ENCODE results near the gene BLCAP.

BLCAP gene

DNA sequence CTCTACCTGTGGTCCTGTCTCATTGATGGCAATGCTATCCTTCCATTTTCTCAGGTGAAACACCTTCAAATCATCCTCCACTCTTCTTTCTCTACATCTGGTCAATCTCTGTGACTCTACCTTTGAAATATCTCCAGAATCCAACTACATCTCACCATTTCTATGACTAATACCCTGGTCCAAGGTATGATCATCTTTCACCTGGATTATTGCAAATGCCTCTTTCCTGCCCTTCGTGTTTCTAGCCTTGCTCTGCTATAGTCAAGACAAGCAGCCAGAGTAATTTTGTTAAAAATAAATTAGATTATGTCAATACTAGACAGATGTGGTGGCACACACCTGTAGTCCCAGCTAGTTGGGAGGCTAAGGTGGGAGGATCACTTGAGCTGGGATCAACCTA lies 17.8 kb upstream of the BLCAP start:
- no peaks in the 10 kb centered on the region for H3K79me2 ChIP-seq (ENCODE audit: control insufficient read depth, low read length)
- TF ChIP-seq, protein P1, sequence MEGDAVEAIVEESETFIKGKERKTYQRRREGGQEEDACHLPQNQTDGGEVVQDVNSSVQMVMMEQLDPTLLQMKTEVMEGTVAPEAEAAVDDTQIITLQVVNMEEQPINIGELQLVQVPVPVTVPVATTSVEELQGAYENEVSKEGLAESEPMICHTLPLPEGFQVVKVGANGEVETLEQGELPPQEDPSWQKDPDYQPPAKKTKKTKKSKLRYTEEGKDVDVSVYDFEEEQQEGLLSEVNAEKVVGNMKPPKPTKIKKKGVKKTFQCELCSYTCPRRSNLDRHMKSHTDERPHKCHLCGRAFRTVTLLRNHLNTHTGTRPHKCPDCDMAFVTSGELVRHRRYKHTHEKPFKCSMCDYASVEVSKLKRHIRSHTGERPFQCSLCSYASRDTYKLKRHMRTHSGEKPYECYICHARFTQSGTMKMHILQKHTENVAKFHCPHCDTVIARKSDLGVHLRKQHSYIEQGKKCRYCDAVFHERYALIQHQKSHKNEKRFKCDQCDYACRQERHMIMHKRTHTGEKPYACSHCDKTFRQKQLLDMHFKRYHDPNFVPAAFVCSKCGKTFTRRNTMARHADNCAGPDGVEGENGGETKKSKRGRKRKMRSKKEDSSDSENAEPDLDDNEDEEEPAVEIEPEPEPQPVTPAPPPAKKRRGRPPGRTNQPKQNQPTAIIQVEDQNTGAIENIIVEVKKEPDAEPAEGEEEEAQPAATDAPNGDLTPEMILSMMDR (IDR thresholded peaks at IDR 0.05; ENCODE audit: low read depth, low read length, poor library complexity, severe bottlenecking): no peak
- TF ChIP-seq EZH2phosphoT487 (IDR thresholded peaks at IDR 0.05; ENCODE audit: borderline replicate concordance, low read length): no peak
- no peaks in the 10 kb centered on the region for H3K27me3 ChIP-seq (ENCODE audit: control insufficient read depth, low read length)
- no peaks in the 10 kb centered on the region for H3K9me2 ChIP-seq (replicated peaks; ENCODE audit: control insufficient read depth, low read length)
- H3K9me3 ChIP-seq (ENCODE audit: control insufficient read depth, insufficient read depth, low read length): no peaks in the 10 kb centered on the region
- no peak overlapping the region for H3K4me2 ChIP-seq (ENCODE audit: low read length)
- H3K4me3 ChIP-seq (ENCODE audit: low read length): no peak overlapping the region
- no peaks in the 10 kb centered on the region for H3F3A ChIP-seq (ENCODE audit: control insufficient read depth, insufficient read depth)
- H4K20me1 ChIP-seq (ENCODE audit: control insufficient read depth, insufficient read depth, low read depth, low read length): no peaks in the 10 kb centered on the region
- H3K36me3 ChIP-seq (ENCODE audit: control insufficient read depth, low read length): no peaks in the 10 kb centered on the region
- no peak overlapping the region for H3K27ac ChIP-seq (ENCODE audit: low read depth, low read length)
- 0 out of 2 replicates have a peak, but pooled peaks cover 3% of the 10 kb centered on the region for H3K4me1 ChIP-seq (ENCODE audit: control insufficient read depth, low read length)

DNA sequence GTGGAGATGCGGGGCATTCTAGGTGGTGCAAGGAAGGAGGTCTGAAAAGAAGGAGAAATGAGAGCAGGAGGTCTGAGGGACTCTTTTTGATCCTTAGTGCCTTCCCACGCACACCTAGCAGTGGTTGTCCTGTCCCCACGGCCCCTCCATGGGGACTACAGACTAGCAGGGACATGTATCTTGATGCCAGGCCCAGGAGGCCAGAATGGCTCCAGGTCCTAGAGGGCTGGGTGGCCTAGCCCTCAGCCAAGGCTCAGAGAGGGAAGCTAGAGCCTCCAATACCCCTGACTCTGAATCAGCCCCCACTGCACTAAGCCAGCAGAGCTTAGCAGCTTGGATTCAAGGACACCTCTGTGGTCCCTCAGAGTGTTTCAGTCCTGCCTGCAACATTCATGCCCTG lies 16.7 kb upstream of the BLCAP start:
- Histone ChIP-seq H3K79me2 (ENCODE audit: control insufficient read depth, low read length) (no peaks in the 10 kb centered on the region), H4K20me1 (ENCODE audit: control insufficient read depth, insufficient read depth, low read depth, low read length) (no peaks in the 10 kb centered on the region), H3K4me2 (ENCODE audit: low read length) (no peak overlapping the region), H3K4me3 (ENCODE audit: low read length) (no peak overlapping the region), H3K27ac (ENCODE audit: low read depth, low read length) (no peak overlapping the region), H3K36me3 (ENCODE audit: control insufficient read depth, low read length) (no peaks in the 10 kb centered on the region), H3K9me2 (replicated peaks; ENCODE audit: control insufficient read depth, low read length) (no peaks in the 10 kb centered on the region), H3K4me1 (ENCODE audit: control insufficient read depth, low read length) (0 out of 2 replicates have a peak, but pooled peaks cover 3% of the 10 kb centered on the region), H3K27me3 (ENCODE audit: control insufficient read depth, low read length) (peaks cover 5% of the 10 kb centered on the region; the same call in 1 of the 2 replicates), H3F3A (ENCODE audit: control insufficient read depth, insufficient read depth) (no peaks in the 10 kb centered on the region), H3K9me3 (ENCODE audit: control insufficient read depth, insufficient read depth, low read length) (no peaks in the 10 kb centered on the region)
- no peak for TF ChIP-seq EZH2phosphoT487 (IDR thresholded peaks at IDR 0.05; ENCODE audit: borderline replicate concordance, low read length)
- TF ChIP-seq, protein P1 (IDR thresholded peaks at IDR 0.05; ENCODE audit: low read depth, low read length, poor library complexity, severe bottlenecking): no peak

DNA sequence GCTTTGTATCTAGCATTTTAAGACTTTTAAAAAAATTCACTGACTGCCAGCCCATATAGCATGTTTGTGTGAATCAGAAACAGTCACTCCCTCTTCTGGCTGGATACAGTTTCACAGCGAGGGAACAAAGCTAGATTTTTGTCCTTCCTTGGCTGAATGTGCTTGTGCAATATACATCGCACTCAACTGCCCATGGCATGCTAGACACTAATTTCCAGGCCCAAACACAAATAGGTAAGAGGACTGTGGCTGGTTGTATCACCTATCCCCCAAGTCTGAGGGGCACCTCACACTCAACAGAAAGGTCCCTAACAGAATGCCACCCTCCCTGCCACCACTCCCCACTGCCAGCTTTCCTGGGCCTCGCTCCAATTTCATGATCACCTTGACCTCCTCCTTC lies 16.2 kb upstream of the BLCAP start:
- Histone ChIP-seq H3F3A (ENCODE audit: control insufficient read depth, insufficient read depth) (no peaks in the 10 kb centered on the region), H3K79me2 (ENCODE audit: control insufficient read depth, low read length) (no peaks in the 10 kb centered on the region), H3K9me3 (ENCODE audit: control insufficient read depth, insufficient read depth, low read length) (no peaks in the 10 kb centered on the region), H3K36me3 (ENCODE audit: control insufficient read depth, low read length) (no peaks in the 10 kb centered on the region), H4K20me1 (ENCODE audit: control insufficient read depth, insufficient read depth, low read depth, low read length) (no peaks in the 10 kb centered on the region), H3K4me2 (ENCODE audit: low read length) (no peak overlapping the region), H3K4me1 (ENCODE audit: control insufficient read depth, low read length) (0 out of 2 replicates have a peak, but pooled peaks cover 3% of the 10 kb centered on the region), H3K27me3 (ENCODE audit: control insufficient read depth, low read length) (peaks cover 8% of the 10 kb centered on the region; the same call in 1 of the 2 replicates), H3K4me3 (ENCODE audit: low read length) (no peak overlapping the region), H3K27ac (ENCODE audit: low read depth, low read length) (no peak overlapping the region), H3K9me2 (replicated peaks; ENCODE audit: control insufficient read depth, low read length) (no peaks in the 10 kb centered on the region)
- TF ChIP-seq, protein P1 (IDR thresholded peaks at IDR 0.05; ENCODE audit: low read depth, low read length, poor library complexity, severe bottlenecking): peak; percentile 40
- no peak for TF ChIP-seq EZH2phosphoT487 (IDR thresholded peaks at IDR 0.05; ENCODE audit: borderline replicate concordance, low read length)
